HCT116 (cell line): ENCODE data around the gene HIVEP3. TPM values are rescaled to one million over a fixed set of nuclear protein-coding genes. Genes with fewer than 3 reads are reported as not detected.

Source experiments
- ATAC-seq: fragments of 200-7000 bp; cut with Tn5 transposase; 2 replicates; pipeline ENCODE4 v1.9.1; 2020; ENCODE audit warnings: mild to moderate bottlenecking, moderate library complexity
- BruUV-seq: library from RNA; stranded (reverse); fragments of 400-500 nt; replicated peaks from 2 replicates; lab custom pipeline; 2021; lab: Mats Ljungman, UMichigan
- CTCF ChIA-PET: fragments of 300-600 bp; sonication (Branson Sonifier 250); formaldehyde crosslinking; loops from one replicate; lab custom pipeline; 2021; ENCODE audit warnings: antibody characterized with exemption; lab: Charles Lee
- POLR2A ChIA-PET: fragments of 300-600, 350-600 bp; sonication (Branson Sonifier 250); formaldehyde crosslinking; loops from one replicate; lab custom pipeline; 2021; ENCODE audit warnings: antibody characterized with exemption; lab: Charles Lee
- RAD21 ChIA-PET, 2 experiments: fragments of 300-600 bp; sonication (Branson Sonifier 250); formaldehyde crosslinking; loops; one replicate each; lab custom pipeline; 2023; ENCODE audit warnings: low total read pairs in 2 of 2; ENCODE audit not compliant: uncharacterized antibody in 2 of 2, unreplicated experiment in 2 of 2, low non-redundant PET in 1 of 2; lab: Charles Lee
- DNase-seq: peaks from one replicate; pipeline ENCODE4 v3.0.0-alpha.2; 2010; ENCODE audit warnings: low read depth, low spot score
- H2AFZ ChIP-seq: fragments of 200-600 bp; shearing (Covaris generic), sonication (generic); 2 replicates; pipeline ENCODE4 v1.6.1; 2017; ENCODE audit warnings: low read depth, mixed run types, mixed read lengths, antibody characterized with exemption, low read length; ENCODE audit not compliant: poor library complexity, severe bottlenecking
- H3K27ac ChIP-seq: 2 replicates; pipeline ENCODE4 v1.5.1; 2012; ENCODE audit warnings: low read depth, low read length
- H3K27me3 ChIP-seq: fragments of 200-600 bp; sonication (generic); 2 replicates; pipeline ENCODE4 v1.6.1; 2016; ENCODE audit warnings: mixed run types, low read length, mixed read lengths; ENCODE audit not compliant: insufficient read depth
- H3K36me3 ChIP-seq, 2 experiments: fragments of 200-500 bp in 1 of 2; fragments of 200-600 bp in 1 of 2; sonication (Bioruptor generic) in 1 of 2; sonication (generic) in 1 of 2; 2 replicates each; pipeline versions ENCODE4 v1.5.1 to v1.6.1; 2014 to 2016; ENCODE audit warnings: low read length in 2 of 2, inconsistent platforms in 1 of 2, mixed read lengths in 1 of 2, mixed run types in 1 of 2; ENCODE audit not compliant: insufficient read depth in 2 of 2, control insufficient read depth in 1 of 2
- H3K4me1 ChIP-seq, 2 experiments: fragments of 200-600 bp in 1 of 2; sonication (generic) in 1 of 2; 2 replicates each; pipeline versions ENCODE4 v1.5.1 to v1.6.1; 2012 to 2017; ENCODE audit warnings: low read length in 2 of 2, inconsistent platforms in 1 of 2, mild to moderate bottlenecking in 1 of 2, mixed read lengths in 1 of 2, mixed run types in 1 of 2, moderate library complexity in 1 of 2; ENCODE audit not compliant: insufficient read depth in 2 of 2, control insufficient read depth in 1 of 2
- H3K4me2 ChIP-seq: fragments of 200-600 bp; sonication (generic); 2 replicates; pipeline ENCODE4 v1.6.1; 2017; ENCODE audit warnings: mixed run types, low read length, mixed read lengths
- H3K4me3 ChIP-seq, 2 experiments: fragments of 200-600 bp in 1 of 2; sonication (generic) in 1 of 2; replicated peaks in 1 of 2; 2 replicates each; pipeline ENCODE4 v1.5.1; 2011 to 2016; ENCODE audit warnings: low read length in 2 of 2, control low read depth in 1 of 2, low read depth in 1 of 2, mild to moderate bottlenecking in 1 of 2, mixed read lengths in 1 of 2, mixed run types in 1 of 2
- H3K79me2 ChIP-seq: fragments of 200-600 bp; sonication (generic); 2 replicates; pipeline ENCODE4 v1.6.1; 2017; ENCODE audit warnings: mild to moderate bottlenecking, mixed run types, low read length, moderate library complexity, mixed read lengths; ENCODE audit not compliant: insufficient read depth
- H3K9ac ChIP-seq: fragments of 200-600 bp; sonication (generic); 2 replicates; pipeline ENCODE4 v1.6.1; 2016; ENCODE audit warnings: low read length, mixed read lengths
- H3K9me2 ChIP-seq: fragments of 200-600 bp; sonication (generic), shearing (Covaris generic); 2 replicates; pipeline ENCODE4 v1.6.1; 2017; ENCODE audit warnings: mixed run types, mild to moderate bottlenecking, moderate library complexity; ENCODE audit not compliant: insufficient read depth
- H3K9me3 ChIP-seq, 2 experiments: fragments of 200-500 bp in 1 of 2; fragments of 200-600 bp in 1 of 2; sonication (Bioruptor generic) in 1 of 2; sonication (generic) in 1 of 2; 2 replicates each; pipeline ENCODE4 v1.6.1; 2014 to 2017; ENCODE audit warnings: low read length in 2 of 2, mixed read lengths in 2 of 2, inconsistent platforms in 1 of 2, low read depth in 1 of 2, mild to moderate bottlenecking in 1 of 2, mixed run types in 1 of 2, moderate library complexity in 1 of 2; ENCODE audit not compliant: control insufficient read depth in 1 of 2, insufficient read depth in 1 of 2
- H4K20me1 ChIP-seq: fragments of 200-600 bp; sonication (generic), shearing (Covaris generic); 2 replicates; pipeline ENCODE4 v1.6.1; 2017; ENCODE audit warnings: mixed run types, mild to moderate bottlenecking, moderate library complexity; ENCODE audit not compliant: insufficient read depth
- ATF3 ChIP-seq: IDR thresholded peaks from 2 replicates; pipeline ENCODE4 v1.6.1; 2012
- CEBPB ChIP-seq: IDR thresholded peaks from 2 replicates; pipeline ENCODE4 v1.6.1; 2012; ENCODE audit warnings: low read depth
- CTCF ChIP-seq, 3 experiments: fragments of 200-600 bp in 1 of 3; sonication (generic) in 1 of 3; IDR thresholded peaks in 2 of 3; conservative IDR thresholded peaks in 1 of 3; 2 replicates each; pipeline ENCODE4 v1.5.1; 2012 to 2017; ENCODE audit warnings: low read depth in 2 of 3, low read length in 2 of 3, antibody characterized with exemption in 1 of 3, borderline replicate concordance in 1 of 3, control low read depth in 1 of 3, mild to moderate bottlenecking in 1 of 3, mixed read lengths in 1 of 3, mixed run types in 1 of 3, moderate library complexity in 1 of 3; ENCODE audit not compliant: insufficient read depth in 1 of 3
- EGR1 ChIP-seq: IDR thresholded peaks from 2 replicates; pipeline ENCODE4 v1.6.1; 2012; ENCODE audit warnings: low read depth
- ELF1 ChIP-seq: IDR thresholded peaks from 2 replicates; pipeline ENCODE4 v1.6.1; 2012; ENCODE audit warnings: low read depth, borderline replicate concordance
- EZH2 ChIP-seq: fragments of 200-600 bp; sonication (generic); IDR thresholded peaks from 2 replicates; pipeline ENCODE4 v1.6.1; 2017; ENCODE audit warnings: antibody characterized with exemption, mixed run types
- EZH2phosphoT487 ChIP-seq: fragments of 200-600 bp; IDR thresholded peaks from 2 replicates; pipeline ENCODE4 v1.6.1; 2018; ENCODE audit warnings: antibody characterized with exemption, borderline replicate concordance
- FOSL1 ChIP-seq: IDR thresholded peaks from 2 replicates; pipeline ENCODE4 v1.6.1; 2012; ENCODE audit warnings: low read depth
- JUND ChIP-seq: IDR thresholded peaks from 2 replicates; pipeline ENCODE4 v1.6.1; 2012
- MAX ChIP-seq: IDR thresholded peaks from 2 replicates; pipeline ENCODE4 v1.6.1; 2012
- POLR2A ChIP-seq: IDR thresholded peaks from 2 replicates; pipeline ENCODE4 v1.7.0; 2011; ENCODE audit warnings: borderline replicate concordance; ENCODE audit not compliant: insufficient read depth, insufficient read length; ENCODE audit errors: extremely low read depth
- POLR2AphosphoS5 ChIP-seq: IDR thresholded peaks from 2 replicates; pipeline ENCODE4 v1.6.1; 2011; ENCODE audit warnings: mild to moderate bottlenecking, low read depth, low read length, moderate library complexity
- RAD21 ChIP-seq: IDR thresholded peaks from 2 replicates; pipeline ENCODE4 v1.6.1; 2012; ENCODE audit warnings: low read depth, mild to moderate bottlenecking
- SIN3A ChIP-seq: IDR thresholded peaks from 2 replicates; pipeline ENCODE4 v1.6.1; 2012; ENCODE audit warnings: low read depth
- SP1 ChIP-seq: IDR thresholded peaks from 2 replicates; pipeline ENCODE4 v1.6.1; 2012; ENCODE audit warnings: low read depth
- ZBTB33 ChIP-seq: IDR thresholded peaks from 2 replicates; pipeline ENCODE4 v1.6.1; 2011; ENCODE audit warnings: mild to moderate bottlenecking, low read length, moderate library complexity; ENCODE audit not compliant: insufficient replicate concordance; ENCODE audit errors: extremely low read depth
- ZFX ChIP-seq: fragments of 450-650 bp; IDR thresholded peaks from 2 replicates; pipeline ENCODE4 v1.6.1; 2017
- ZNF274 ChIP-seq: fragments of 200-500 bp; sonication (Bioruptor generic); IDR thresholded peaks from 2 replicates; pipeline ENCODE4 v1.6.1; 2014; ENCODE audit warnings: mild to moderate bottlenecking, low read depth, low read length, inconsistent platforms
- intact Hi-C: fragments of 100-400 bp; cut with micrococcal nuclease; formaldehyde crosslinking; loops from 2 replicates; pipeline ENCODE4 v1.10.0; 2022
- total RNA-seq: library from RNA; stranded (reverse); gene quantifications from one replicate; pipeline ENCODE4 v1.2.1, GENCODE V29; 2021; ENCODE audit not compliant: unreplicated experiment

HIVEP3 gene
- total RNA-seq, 1 experiment from 2014 or later, result 7.1 TPM

- Histone ChIP-seq H3K36me3 (no peaks in the 10 kb centered on the region), H3K9me3 (no peaks in the 10 kb centered on the region), H3K27ac (no peak overlapping the region), H3K79me2 (no peaks in the 10 kb centered on the region), H3K4me2 (no peak overlapping the region), H3K4me1 (peaks cover under 1 to 2% of the 10 kb centered on the region in 2 experiments; a peak in 3 of 4 replicates), H3K27me3 (no peaks in the 10 kb centered on the region), H3K9me2 (no peaks in the 10 kb centered on the region), H3K4me3 (no peak overlapping the region), H4K20me1 (no peaks in the 10 kb centered on the region), H3K9ac (no peak overlapping the region), H2AFZ (no peak overlapping the region)
- ChIA-PET RAD21 (interaction anchor here in 1 of 2 experiments (0.5 kb wide), 1 partner anchor 104 kb away, joined by 3 read pairs; no protein-coding TSS in a partner anchor), POLR2A (no interaction called here), CTCF (no interaction called here)
- ATAC-seq (no peak), DNase-seq (no peak)
- BruUV-seq, result no TSS peak
- intact Hi-C loops, result no loop called here
- TF ChIP-seq CEBPB, result no peak
- no peak for TF ChIP-seq ELF1
- TF ChIP-seq JUND, result no peak
- TF ChIP-seq RAD21, result no peak
- no peak for TF ChIP-seq ZNF274
- TF ChIP-seq SP1, result no peak
- TF ChIP-seq EZH2phosphoT487, result no peak
- TF ChIP-seq ZBTB33, result no peak
- no peak for TF ChIP-seq POLR2A
- TF ChIP-seq CTCF (IDR thresholded peaks at IDR 0.05 in 2 of 3, conservative IDR thresholded peaks at IDR 0.05 in 1 of 3; ENCODE audit: borderline replicate concordance in 1 of 3, insufficient read depth in 1 of 3, low read depth in 2 of 3, low read length in 2 of 3), result no peak
- TF ChIP-seq ZFX, result no peak
- TF ChIP-seq MAX, result no peak
- no peak for TF ChIP-seq FOSL1
- no peak for TF ChIP-seq ATF3
- TF ChIP-seq EZH2, result no peak
- TF ChIP-seq SIN3A, result no peak
- TF ChIP-seq EGR1, result no peak
- TF ChIP-seq POLR2AphosphoS5, result no peak
Measured at GRCh38 chr1:41655632-41656031, 263.1 kb downstream of the HIVEP3 start.
